ENCODE data around the gene APMAP.

- TF ChIP-seq, protein P1, sequence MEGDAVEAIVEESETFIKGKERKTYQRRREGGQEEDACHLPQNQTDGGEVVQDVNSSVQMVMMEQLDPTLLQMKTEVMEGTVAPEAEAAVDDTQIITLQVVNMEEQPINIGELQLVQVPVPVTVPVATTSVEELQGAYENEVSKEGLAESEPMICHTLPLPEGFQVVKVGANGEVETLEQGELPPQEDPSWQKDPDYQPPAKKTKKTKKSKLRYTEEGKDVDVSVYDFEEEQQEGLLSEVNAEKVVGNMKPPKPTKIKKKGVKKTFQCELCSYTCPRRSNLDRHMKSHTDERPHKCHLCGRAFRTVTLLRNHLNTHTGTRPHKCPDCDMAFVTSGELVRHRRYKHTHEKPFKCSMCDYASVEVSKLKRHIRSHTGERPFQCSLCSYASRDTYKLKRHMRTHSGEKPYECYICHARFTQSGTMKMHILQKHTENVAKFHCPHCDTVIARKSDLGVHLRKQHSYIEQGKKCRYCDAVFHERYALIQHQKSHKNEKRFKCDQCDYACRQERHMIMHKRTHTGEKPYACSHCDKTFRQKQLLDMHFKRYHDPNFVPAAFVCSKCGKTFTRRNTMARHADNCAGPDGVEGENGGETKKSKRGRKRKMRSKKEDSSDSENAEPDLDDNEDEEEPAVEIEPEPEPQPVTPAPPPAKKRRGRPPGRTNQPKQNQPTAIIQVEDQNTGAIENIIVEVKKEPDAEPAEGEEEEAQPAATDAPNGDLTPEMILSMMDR (IDR thresholded peaks at IDR 0.05; ENCODE audit: low read length): no peak
- TF ChIP-seq EZH2 (optimal IDR thresholded peaks at IDR 0.05; ENCODE audit: low read depth, low read length): no peak
- TF ChIP-seq EZH2phosphoT487 (IDR thresholded peaks at IDR 0.05; ENCODE audit: low read length): no peak
Observed at GRCh38 chr20:25032478-25033264, 40.1 kb upstream of the APMAP start.
